Panc1 (cell line): Measurements from ENCODE around the gene GPM6B. TPM values are rescaled to one million over a fixed set of nuclear protein-coding genes. Genes with fewer than 3 reads are reported as not detected.

ENCODE experiments used
- ATAC-seq: fragments of 200-7000 bp; cut with Tn5 transposase; 2 replicates; pipeline ENCODE4 v1.9.1; 2020; ENCODE audit warnings: mild to moderate bottlenecking, moderate library complexity
- BruUV-seq: library from RNA; stranded (reverse); fragments of 400-500 nt; replicated peaks from 2 replicates; lab custom pipeline; 2021; lab: Mats Ljungman, UMichigan
- CTCF ChIA-PET: fragments of 300-600 bp; sonication (Branson Sonifier 250); formaldehyde crosslinking; loops from one replicate; lab custom pipeline; 2022; ENCODE audit warnings: antibody characterized with exemption; lab: Charles Lee
- POLR2A ChIA-PET: fragments of 300-600 bp; sonication (Branson Sonifier 250); formaldehyde crosslinking; loops from one replicate; lab custom pipeline; 2022; ENCODE audit warnings: antibody characterized with exemption; lab: Charles Lee
- DNase-seq: peaks from one replicate; pipeline ENCODE4 v3.0.0-alpha.2; 2010; ENCODE audit warnings: low read depth, low spot score
- H3K27ac ChIP-seq: 2 replicates; pipeline ENCODE4 v1.5.1; 2011; ENCODE audit warnings: mild to moderate bottlenecking, low read length, inconsistent platforms
- H3K27me3 ChIP-seq: fragments of 200-500 bp; sonication (Bioruptor generic); 2 replicates; pipeline ENCODE4 v1.6.0; 2014; ENCODE audit warnings: low read length, inconsistent platforms; ENCODE audit not compliant: control insufficient read depth, insufficient read depth
- H3K36me3 ChIP-seq: fragments of 200-500 bp; sonication (Bioruptor generic); 2 replicates; pipeline ENCODE4 v1.5.1; 2014; ENCODE audit warnings: inconsistent platforms, mild to moderate bottlenecking, low read length, moderate library complexity; ENCODE audit not compliant: control insufficient read depth, insufficient read depth
- H3K4me1 ChIP-seq: 2 replicates; pipeline ENCODE4 v1.5.1; 2011; ENCODE audit warnings: inconsistent platforms, mild to moderate bottlenecking, low read length, moderate library complexity; ENCODE audit not compliant: control insufficient read depth, insufficient read depth
- H3K4me3 ChIP-seq, 2 experiments: 2 replicates each; pipeline ENCODE4 v1.5.1; 2011 to 2012; ENCODE audit warnings: low read depth in 2 of 2, low read length in 2 of 2, mild to moderate bottlenecking in 2 of 2, inconsistent platforms in 1 of 2, moderate library complexity in 1 of 2
- H3K9me3 ChIP-seq: fragments of 200-500 bp; sonication (Bioruptor generic); 2 replicates; pipeline ENCODE4 v1.5.1; 2014; ENCODE audit warnings: low read depth, mild to moderate bottlenecking, inconsistent platforms, low read length, moderate library complexity; ENCODE audit not compliant: control insufficient read depth, insufficient read depth
- POLR2AphosphoS5 ChIP-seq: IDR thresholded peaks from 2 replicates; pipeline ENCODE4 v1.6.1; 2012; ENCODE audit warnings: mild to moderate bottlenecking, low read depth, low read length, moderate library complexity
- SIN3A ChIP-seq: IDR thresholded peaks from 2 replicates; pipeline ENCODE4 v1.6.1; 2012; ENCODE audit warnings: low read depth, mild to moderate bottlenecking, low read length, moderate library complexity, borderline replicate concordance; ENCODE audit not compliant: insufficient read depth
- TCF7L2 ChIP-seq: IDR thresholded peaks from 2 replicates; pipeline ENCODE4 v1.6.1; 2011; ENCODE audit warnings: mild to moderate bottlenecking, low read depth, low read length, inconsistent platforms
- in situ Hi-C: cut with HindIII; loops from 2 replicates; pipeline ENCODE4 v1.10.0; 2016; ENCODE audit warnings: low sequenced_read_pairs, low pct_unique_long_range_greater_than_20kb
- intact Hi-C: fragments of 100-400 bp; cut with micrococcal nuclease; formaldehyde crosslinking; loops from one replicate; pipeline ENCODE4 v1.10.0; 2022; ENCODE audit not compliant: unreplicated experiment
- total RNA-seq: library from RNA; stranded (reverse); gene quantifications from one replicate; pipeline ENCODE4 v1.2.1, GENCODE V29; 2021; ENCODE audit not compliant: unreplicated experiment
- TF ChIP-seq, protein P1 (sequence below): fragments of 450-650 bp; IDR thresholded peaks from 2 replicates; pipeline ENCODE4 v1.5.1; 2017; ENCODE audit warnings: mild to moderate bottlenecking
- TF ChIP-seq, protein P2 (sequence below), 2 experiments: IDR thresholded peaks; 2 replicates each; pipeline ENCODE4 v1.6.1; 2011 to 2012; ENCODE audit warnings: low read depth in 2 of 2, control low read depth in 1 of 2, low read length in 1 of 2, mild to moderate bottlenecking in 1 of 2, moderate library complexity in 1 of 2; ENCODE audit not compliant: insufficient read depth in 1 of 2

Gene GPM6B
- total RNA-seq, 1 experiment from 2014 or later, result not detected

DNA sequence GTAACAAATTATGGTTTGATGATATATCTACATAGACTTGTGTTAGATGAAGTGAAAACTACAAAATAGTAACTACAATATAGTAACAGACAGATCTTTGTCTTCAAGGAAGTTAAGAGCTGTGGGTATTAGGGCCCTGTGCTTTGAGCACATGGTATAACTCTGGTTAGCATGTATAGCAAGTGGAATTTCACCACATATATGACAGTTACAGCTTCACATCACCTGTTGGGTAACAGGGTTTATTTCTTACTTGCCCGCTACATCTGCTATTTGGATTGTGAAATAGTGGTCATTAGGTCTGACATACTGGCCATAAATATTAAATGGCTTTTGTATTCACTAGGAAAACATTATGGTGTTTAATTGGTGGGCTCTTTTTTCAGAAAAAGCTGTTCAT lies 62.1 kb downstream of the GPM6B start:
- intact Hi-C loops, result loop anchor here (5.0 kb wide), 1 partner anchor 278 kb away; no protein-coding TSS in a partner anchor
- Histone ChIP-seq H3K27me3 (no peaks in the 10 kb centered on the region), H3K27ac (no peak overlapping the region), H3K4me1 (no peaks in the 10 kb centered on the region), H3K4me3 (no peak overlapping the region), H3K9me3 (no peaks in the 10 kb centered on the region), H3K36me3 (peaks cover 2% of the 10 kb centered on the region)
- DNase-seq, result no peak
- BruUV-seq, result no TSS peak
- POLR2A ChIA-PET, result interaction anchor here (0.6 kb wide), 1 partner anchor 181 kb away, joined by 3 read pairs; no protein-coding TSS in a partner anchor
- TF ChIP-seq, protein P1, sequence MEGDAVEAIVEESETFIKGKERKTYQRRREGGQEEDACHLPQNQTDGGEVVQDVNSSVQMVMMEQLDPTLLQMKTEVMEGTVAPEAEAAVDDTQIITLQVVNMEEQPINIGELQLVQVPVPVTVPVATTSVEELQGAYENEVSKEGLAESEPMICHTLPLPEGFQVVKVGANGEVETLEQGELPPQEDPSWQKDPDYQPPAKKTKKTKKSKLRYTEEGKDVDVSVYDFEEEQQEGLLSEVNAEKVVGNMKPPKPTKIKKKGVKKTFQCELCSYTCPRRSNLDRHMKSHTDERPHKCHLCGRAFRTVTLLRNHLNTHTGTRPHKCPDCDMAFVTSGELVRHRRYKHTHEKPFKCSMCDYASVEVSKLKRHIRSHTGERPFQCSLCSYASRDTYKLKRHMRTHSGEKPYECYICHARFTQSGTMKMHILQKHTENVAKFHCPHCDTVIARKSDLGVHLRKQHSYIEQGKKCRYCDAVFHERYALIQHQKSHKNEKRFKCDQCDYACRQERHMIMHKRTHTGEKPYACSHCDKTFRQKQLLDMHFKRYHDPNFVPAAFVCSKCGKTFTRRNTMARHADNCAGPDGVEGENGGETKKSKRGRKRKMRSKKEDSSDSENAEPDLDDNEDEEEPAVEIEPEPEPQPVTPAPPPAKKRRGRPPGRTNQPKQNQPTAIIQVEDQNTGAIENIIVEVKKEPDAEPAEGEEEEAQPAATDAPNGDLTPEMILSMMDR, result no peak
- no peak for TF ChIP-seq TCF7L2
- TF ChIP-seq POLR2AphosphoS5, result no peak
- TF ChIP-seq, protein P2, sequence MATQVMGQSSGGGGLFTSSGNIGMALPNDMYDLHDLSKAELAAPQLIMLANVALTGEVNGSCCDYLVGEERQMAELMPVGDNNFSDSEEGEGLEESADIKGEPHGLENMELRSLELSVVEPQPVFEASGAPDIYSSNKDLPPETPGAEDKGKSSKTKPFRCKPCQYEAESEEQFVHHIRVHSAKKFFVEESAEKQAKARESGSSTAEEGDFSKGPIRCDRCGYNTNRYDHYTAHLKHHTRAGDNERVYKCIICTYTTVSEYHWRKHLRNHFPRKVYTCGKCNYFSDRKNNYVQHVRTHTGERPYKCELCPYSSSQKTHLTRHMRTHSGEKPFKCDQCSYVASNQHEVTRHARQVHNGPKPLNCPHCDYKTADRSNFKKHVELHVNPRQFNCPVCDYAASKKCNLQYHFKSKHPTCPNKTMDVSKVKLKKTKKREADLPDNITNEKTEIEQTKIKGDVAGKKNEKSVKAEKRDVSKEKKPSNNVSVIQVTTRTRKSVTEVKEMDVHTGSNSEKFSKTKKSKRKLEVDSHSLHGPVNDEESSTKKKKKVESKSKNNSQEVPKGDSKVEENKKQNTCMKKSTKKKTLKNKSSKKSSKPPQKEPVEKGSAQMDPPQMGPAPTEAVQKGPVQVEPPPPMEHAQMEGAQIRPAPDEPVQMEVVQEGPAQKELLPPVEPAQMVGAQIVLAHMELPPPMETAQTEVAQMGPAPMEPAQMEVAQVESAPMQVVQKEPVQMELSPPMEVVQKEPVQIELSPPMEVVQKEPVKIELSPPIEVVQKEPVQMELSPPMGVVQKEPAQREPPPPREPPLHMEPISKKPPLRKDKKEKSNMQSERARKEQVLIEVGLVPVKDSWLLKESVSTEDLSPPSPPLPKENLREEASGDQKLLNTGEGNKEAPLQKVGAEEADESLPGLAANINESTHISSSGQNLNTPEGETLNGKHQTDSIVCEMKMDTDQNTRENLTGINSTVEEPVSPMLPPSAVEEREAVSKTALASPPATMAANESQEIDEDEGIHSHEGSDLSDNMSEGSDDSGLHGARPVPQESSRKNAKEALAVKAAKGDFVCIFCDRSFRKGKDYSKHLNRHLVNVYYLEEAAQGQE (IDR thresholded peaks at IDR 0.05; ENCODE audit: insufficient read depth in 1 of 2, low read depth in 2 of 2, low read length in 1 of 2), result no peak
- no peak for TF ChIP-seq SIN3A
- in situ Hi-C loops, result no loop called here
- CTCF ChIA-PET, result no interaction called here
- ATAC-seq, result no peak

DNA sequence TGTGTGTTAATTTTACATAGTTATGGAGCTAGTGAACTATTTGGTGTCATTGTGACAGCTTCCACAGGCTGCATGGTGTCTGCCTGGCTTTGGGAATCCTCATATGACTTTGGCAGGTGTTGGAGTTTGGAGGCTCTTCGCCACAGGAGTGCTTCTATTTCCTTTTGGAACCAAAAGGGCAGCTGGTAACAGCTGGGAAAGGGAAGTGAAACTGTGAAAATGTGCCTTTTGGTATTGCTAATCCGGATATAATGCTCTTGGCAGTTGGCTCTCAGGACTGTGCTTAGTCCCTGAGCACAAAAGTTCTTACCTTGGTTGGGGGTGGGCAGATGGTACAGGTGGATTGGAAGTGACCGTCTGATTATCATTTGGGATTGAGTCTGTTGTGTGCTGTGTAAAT lies 64.2 kb downstream of the GPM6B start:
- Histone ChIP-seq H3K36me3 (no peaks in the 10 kb centered on the region; the same call in none of the 2 replicates), H3K4me1 (no peaks in the 10 kb centered on the region), H3K27ac (no peak overlapping the region), H3K9me3 (no peaks in the 10 kb centered on the region), H3K27me3 (no peaks in the 10 kb centered on the region), H3K4me3 (no peak overlapping the region)
- intact Hi-C loops (loop anchor here (5.0 kb wide), 1 partner anchor 280 kb away; no protein-coding TSS in a partner anchor), in situ Hi-C loops (no loop called here)
- ATAC-seq (no peak), DNase-seq (no peak)
- TF ChIP-seq, protein P2 (IDR thresholded peaks at IDR 0.05; ENCODE audit: insufficient read depth in 1 of 2, low read depth in 2 of 2, low read length in 1 of 2), result no peak
- TF ChIP-seq POLR2AphosphoS5, result no peak
- no peak for TF ChIP-seq SIN3A
- POLR2A ChIA-PET, result no interaction called here
- BruUV-seq, result no TSS peak
- CTCF ChIA-PET, result no interaction called here
